NCI-H128 (cell line): ENCODE results near the gene SYCP2.
A peak's percentile ranks its signal among the peaks of the same experiment; 100 is the strongest.

Source experiments
- DNase-seq: peaks from one replicate; lab custom pipeline; 2025; ENCODE audit not compliant: unreplicated experiment; lab: John Stamatoyannopoulos, UW

The SYCP2 gene

DNA sequence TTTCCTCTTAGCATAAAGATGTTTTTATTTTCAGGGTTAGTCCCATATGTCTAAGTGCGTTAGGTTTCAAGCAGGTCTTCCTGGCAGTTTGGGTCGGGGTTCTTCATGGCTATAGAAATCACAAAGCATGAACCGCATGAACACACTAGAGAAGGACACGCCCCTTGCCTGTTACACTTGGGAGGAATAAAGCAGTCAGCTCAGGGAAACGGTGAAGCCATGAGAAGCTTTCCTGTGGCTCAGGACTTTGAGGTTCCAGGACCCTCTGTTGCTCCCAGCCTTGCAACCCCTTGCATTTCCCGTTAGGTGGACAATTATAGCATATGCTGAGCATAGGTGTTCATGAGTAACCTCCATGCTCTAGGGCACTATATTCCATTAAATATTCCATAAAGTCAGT, 96.7 kb downstream of the SYCP2 start:
- peak; percentile 35 for DNase-seq

DNA sequence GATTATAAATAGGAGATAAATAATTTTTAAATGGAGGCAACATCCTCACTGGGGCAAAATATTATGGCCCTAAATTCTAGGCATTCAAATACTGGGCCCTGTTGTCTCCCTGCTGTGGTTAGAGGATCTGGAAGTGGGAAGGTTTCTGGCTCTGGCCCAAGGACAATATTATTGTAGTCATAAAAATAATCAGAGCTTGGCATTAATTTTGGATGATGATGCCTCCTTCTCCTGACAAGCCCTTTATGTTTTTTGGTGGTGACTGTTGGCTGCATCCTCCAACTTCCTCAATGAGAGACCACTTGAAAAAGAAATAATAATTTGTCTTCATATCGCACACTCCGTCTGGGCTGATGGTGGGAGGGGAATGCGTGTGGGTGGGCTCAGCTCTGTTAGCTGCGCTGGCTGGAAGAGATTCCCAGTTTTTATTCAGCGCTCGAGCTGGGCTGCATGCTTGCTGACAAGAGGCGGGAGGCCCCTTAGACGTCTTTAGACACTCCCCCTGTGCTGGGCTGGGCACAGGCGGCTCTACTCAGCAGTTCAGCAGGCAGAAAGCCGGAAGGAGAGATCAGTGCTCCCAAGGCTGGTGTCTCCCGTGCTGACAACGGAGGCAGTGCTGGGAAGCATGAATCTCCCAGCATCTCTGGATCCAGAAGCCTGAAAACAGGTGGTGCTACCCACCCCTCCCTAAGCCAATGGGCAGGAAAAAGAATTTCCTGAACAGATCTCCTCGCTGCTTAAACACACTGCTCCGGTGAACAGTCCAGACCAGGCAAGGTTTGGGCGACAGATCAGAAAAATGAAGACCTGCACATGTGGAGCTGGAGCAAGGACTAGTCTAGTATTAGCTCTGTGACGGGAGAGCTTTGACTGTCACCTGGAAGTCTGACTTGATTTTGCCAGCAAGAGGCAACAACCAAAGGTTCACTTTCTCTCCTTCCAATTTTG, 97.7 kb downstream of the SYCP2 start:
- peak; percentile 34 for DNase-seq

- no peak for DNase-seq
These were observed 98.4 kb downstream of the SYCP2 start for GRCh38 chr20:59835057-59835447.

DNA sequence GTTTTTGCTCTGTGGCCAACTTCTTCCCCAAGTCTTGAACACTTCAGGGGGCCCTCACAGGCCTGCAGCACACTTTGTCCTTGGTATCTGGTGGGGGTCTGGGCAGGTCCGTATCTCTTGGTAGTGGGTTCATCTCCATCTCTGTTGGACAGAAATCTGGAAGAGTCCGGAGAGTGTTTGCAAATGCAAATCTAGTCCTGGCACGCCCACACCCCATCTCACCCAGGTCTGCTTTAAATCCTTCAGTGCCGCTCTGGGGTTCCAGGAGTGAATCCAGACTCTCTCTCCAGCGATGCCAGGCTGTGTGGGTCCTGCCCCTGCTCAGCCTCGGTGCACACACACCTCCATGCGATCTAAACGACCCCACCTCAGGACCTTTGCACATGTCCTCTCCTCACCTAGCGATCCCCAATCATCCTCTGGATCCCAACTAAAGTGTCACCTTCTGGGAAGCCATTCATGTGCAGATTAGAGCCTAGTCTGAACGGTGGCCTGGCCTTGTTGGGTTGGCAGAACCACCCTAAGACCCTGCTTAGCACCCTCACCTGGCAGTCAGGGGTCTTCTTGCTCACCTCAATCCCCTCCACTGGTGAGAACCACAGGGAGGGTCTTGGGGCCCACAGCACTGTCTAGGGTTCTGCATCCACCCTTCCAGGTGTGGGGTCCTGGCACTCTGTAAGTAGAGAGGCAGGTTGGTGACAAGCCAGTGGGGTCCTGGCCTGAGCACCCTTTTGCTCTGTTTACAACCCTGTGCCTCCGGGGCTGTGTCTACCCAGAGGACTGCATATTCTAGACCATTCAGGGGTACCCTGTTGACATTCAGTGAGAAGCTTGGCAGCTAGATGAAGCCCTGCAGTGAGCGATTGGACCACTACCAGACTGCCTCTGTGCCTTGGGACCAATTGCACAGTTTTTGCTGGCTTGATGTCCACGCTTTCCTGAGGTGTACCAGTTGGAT, 100.8 kb downstream of the SYCP2 start:
- DNase-seq = no peak

DNA sequence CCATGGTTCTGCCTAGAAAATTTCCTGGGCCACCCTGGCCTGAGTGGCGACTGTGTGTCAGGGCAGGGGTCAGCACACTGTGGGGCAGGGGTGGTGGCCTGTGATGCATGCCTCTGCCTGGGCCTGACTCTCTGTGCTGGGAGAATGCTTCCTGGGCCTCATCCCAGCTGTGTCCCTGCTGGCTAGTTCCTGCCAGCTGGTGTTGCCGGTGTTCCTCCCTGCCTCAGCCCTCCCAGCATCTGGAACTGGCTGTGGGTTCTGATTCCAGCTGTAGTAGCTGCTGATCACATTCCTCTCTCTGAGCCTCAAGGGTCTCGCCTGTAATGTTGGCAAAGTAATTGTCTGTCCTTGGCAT, 101.5 kb downstream of the SYCP2 start:
- DNase-seq = no peak

DNA sequence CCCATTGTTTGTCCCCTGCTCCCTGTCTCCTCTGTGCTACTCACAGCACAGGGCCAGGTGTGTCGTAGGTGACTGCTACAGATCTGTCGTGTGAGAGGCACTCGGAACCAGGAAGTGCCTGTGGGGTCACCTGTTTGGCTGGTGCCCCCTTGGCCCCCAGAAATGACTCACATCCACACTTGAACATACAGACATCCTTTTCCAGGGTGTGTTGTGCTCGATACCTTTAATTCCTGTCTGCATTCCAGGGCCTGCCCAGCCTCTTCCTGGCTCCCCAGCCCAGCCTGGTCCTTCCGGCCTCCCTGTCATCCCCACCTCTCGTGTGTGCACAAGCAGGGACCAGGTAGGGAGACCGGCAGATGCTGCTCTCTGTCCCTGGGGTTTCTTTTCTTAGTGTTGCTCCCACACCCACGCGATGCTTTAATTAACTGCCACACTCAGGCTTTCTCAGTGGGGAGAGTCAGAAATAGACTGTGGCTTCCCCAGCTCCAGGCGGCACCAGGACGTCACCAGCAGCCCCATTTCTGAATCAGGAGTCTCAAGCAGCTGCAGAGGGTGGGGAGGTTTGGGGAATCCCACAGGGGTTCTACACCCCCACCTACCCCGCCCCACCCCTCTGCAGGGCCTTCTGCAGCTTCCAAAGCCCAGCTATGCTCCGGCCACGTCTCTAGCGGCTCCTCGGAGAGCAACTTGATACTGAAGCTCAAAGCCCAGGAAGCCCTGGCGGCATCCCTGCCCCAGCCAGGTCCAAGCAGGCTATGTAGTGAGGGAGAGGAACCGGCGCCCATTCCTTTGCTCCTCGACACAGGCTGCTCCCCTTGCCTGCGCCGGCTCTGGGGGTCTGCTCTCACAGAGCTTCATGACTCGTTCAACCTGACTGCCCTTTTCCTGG, 102.2 kb downstream of the SYCP2 start:
- DNase-seq = no peak

DNA sequence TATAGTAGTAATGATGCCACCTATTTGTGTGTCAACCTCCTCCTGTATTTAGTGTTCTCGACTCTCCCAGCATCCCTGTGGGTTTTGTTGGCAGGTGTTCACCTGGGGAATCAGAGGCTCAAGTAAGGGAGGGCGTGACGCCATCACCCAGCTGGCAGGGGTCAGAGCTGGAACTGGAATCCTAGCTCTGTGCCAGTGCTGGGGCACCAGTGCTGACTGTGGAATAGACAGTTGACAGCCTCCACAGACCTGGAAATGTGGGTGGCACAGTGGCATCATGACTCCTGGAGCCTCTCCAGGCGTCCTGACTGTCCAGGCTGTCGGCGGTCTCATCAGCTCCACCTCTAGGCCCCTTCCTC, 102.8 kb downstream of the SYCP2 start:
- DNase-seq = no peak

DNA sequence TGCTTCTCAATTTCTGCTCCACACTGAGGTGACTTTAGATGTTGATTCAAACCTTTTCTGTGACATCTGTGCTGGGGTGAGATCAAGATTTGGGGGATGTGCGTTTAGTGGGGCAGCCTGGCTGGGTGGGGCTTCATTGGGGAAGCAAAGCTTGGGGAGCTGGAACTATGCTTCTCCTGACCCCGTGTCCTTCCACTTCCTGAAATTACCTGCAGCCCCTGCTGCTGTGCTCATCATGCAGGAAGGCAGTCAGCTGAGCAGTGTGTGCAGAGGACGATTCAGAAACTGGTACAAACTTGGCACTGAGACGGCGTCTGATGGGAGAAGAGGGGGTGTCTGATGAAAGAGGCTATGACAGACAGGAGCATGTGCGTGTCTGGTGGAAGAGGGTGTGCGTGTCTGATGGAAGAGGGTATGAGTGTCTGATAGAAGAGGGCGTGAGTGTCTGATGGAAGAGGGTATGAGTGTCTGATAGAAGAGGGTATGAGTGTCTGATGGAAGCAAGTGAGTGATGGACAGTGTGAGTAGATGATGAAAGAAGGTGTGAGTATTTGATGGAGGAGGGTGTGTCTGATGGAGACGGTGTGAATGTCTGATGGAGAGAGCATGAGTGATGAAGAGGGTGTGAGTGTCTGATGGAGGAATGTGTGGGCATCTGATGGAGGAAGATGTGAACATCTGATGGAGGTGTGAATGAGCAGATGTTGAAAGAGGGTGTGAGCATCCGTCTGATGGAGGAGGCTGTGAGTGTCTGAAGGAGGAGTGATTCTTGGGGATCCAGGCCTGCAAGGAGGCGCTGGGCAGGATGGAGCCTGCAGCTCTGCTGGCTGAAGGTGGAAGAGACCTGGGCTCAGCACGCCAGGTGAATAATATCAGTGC, 103.4 kb downstream of the SYCP2 start:
- no peak for DNase-seq

GRCh38 chr20:59829054-59829785, 104.2 kb downstream of the SYCP2 start:
- DNase-seq = no peak

- DNase-seq = no peak
These were observed 105.0 kb downstream of the SYCP2 start for GRCh38 chr20:59828125-59829053.

GRCh38 chr20:59827138-59828056, 106.0 kb downstream of the SYCP2 start:
- DNase-seq = no peak

- DNase-seq = peak; percentile 26
These were observed 107.3 kb downstream of the SYCP2 start for GRCh38 chr20:59825944-59826759.

DNA sequence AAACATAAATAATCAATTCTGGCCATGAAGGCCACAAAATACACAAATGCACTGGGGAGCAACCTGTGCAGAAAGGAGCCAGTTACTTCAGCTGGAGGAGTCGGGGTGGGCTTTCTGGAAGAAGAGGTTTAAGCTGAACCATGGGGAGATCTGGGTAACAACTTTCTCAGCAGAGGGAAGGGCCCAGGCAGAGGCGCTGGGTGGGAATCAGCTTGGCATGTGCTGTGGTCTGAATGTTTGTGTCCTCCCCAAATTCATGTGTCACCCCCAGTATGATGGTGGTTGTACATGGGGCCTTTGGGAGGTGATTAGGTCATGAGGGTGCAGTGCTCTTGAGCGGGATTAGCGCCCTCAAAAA, 107.9 kb downstream of the SYCP2 start:
- DNase-seq = no peak

GRCh38 chr20:59824711-59825562, 108.5 kb downstream of the SYCP2 start:
- DNase-seq = no peak

DNA sequence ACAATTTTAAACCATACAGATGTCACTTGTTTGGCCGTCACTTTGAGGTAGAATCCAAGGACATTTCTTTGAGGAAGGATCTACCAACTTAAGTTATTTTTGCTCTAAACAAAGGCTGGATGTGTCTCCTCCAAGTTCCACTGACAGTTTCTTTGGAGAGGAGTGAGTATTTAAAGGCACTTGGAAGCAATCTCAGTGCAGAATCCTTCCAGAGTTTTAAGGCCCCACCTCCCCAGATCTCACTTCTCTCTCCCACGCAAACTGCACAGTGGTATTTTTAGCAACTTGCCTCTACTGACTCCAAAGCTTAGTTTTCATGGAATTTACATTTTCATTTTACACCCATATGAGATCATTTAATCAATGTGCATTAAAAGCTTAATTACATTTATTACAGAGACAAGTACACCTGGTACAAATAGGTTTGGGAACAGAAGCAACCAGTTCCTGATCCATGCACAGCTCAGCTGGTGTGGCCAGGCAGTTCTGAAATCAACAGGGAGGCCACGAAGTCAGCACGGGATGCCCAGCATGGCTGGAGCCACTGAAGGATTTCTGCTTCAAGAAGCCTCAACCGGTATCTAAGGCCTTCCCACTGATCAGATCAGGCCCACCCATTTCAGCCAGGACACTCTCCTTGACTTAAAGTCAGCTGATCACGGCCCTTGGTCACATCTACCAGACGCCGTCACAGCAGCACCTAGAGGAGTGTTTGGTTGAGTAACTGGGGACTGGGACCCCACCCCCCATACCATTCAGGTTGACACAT, 109.8 kb downstream of the SYCP2 start:
- no peak for DNase-seq
